Measurements from ENCODE around the gene TUT1. TPM values are rescaled to one million over a fixed set of nuclear protein-coding genes. Genes with fewer than 3 reads are reported as not detected.
"Not testable (repeated sequence)": the region's sequence is repeated elsewhere in the genome, so short reads cannot be mapped to it uniquely, and the experiment has no call there.

TUT1 gene
- total and polyA plus RNA-seq, 8 donors: 12.0 to 33.4 (median 15.8) TPM

DNA sequence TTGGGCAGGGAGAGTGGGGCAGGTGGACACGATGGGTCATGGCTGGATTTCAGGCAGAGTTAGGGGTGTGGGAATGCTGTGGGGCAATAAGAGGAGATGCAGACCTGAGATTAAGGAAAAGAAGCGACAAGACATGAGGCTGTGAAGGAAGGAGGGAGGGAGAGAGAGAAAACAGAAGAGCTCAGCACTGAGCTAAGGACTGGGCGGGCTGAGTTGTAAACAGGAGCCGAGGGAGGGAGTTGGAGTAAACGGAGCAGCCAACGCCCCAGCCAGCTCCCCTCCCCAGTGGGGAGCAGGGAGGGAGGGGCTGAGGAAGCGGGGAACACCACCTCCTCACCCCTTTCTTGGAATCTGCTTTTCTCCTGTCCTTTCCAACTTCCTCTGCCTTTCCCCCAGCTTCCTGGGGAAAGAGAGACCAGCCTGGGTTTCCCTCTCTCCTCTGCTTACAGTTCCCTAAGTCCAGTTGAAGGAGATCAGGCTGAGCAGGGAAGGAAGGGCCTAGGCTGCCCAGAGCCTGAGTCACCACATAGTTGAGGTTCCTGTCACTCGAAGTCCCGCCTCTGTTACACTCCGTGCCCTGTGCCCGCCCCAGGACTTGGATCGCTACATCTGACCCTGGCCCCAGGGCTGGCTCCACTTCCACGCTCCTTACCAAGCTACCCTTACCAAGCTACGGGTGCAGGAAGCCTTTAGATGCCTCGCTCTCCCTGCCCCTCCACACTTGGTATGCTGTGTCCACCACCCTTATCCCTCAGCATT, 38.1 kb downstream of the TUT1 start:
- Histone ChIP-seq H3K9me3 (no peaks in the 10 kb centered on the region), H3K27me3 (no peaks in the 10 kb centered on the region), H3K36me3 (no peaks in the 10 kb centered on the region), H3K4me3 (peak overlapping the region in 1 of 4 donors; percentile 6), H3K27ac (peak overlapping the region; percentile 58 to 93 (median 78)), H3K4me1 (peaks cover 35 to 72% (median 60%) of the 10 kb centered on the region in 3 donors)
- WGBS, 2 donors: 19 to 33% methylated on average over 14 to 15 of the region's 15 CpGs
- DNase-seq (peak in 5 of 6 donors; percentile 79 to 88 (median 82)), ATAC-seq (peak; percentile 72 to 79 (median 76)), FAIRE-seq (no peak)
- TF ChIP-seq, protein P1, sequence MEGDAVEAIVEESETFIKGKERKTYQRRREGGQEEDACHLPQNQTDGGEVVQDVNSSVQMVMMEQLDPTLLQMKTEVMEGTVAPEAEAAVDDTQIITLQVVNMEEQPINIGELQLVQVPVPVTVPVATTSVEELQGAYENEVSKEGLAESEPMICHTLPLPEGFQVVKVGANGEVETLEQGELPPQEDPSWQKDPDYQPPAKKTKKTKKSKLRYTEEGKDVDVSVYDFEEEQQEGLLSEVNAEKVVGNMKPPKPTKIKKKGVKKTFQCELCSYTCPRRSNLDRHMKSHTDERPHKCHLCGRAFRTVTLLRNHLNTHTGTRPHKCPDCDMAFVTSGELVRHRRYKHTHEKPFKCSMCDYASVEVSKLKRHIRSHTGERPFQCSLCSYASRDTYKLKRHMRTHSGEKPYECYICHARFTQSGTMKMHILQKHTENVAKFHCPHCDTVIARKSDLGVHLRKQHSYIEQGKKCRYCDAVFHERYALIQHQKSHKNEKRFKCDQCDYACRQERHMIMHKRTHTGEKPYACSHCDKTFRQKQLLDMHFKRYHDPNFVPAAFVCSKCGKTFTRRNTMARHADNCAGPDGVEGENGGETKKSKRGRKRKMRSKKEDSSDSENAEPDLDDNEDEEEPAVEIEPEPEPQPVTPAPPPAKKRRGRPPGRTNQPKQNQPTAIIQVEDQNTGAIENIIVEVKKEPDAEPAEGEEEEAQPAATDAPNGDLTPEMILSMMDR (IDR thresholded peaks at IDR 0.05): no peak
- intact Hi-C loops (cut with DNase I): no loop called here

GRCh38 chr11:62552485-62553079, 38.7 kb downstream of the TUT1 start:
- Histone ChIP-seq H3K27ac (peak overlapping the region; percentile 58 to 93 (median 78)), H3K9me3 (no peaks in the 10 kb centered on the region), H3K27me3 (no peaks in the 10 kb centered on the region), H3K4me3 (peak overlapping the region in 1 of 4 donors; percentile 6), H3K36me3 (no peaks in the 10 kb centered on the region), H3K4me1 (peaks cover 41 to 78% (median 67%) of the 10 kb centered on the region in 3 donors)
- TF ChIP-seq, protein P1 (IDR thresholded peaks at IDR 0.05): no peak
- FAIRE-seq (no peak), ATAC-seq (no peak), DNase-seq (no peak)
- intact Hi-C loops (cut with DNase I): no loop called here
- 39 to 65% methylated on average over 4 of the region's 4 CpGs for WGBS, 2 donors

DNA sequence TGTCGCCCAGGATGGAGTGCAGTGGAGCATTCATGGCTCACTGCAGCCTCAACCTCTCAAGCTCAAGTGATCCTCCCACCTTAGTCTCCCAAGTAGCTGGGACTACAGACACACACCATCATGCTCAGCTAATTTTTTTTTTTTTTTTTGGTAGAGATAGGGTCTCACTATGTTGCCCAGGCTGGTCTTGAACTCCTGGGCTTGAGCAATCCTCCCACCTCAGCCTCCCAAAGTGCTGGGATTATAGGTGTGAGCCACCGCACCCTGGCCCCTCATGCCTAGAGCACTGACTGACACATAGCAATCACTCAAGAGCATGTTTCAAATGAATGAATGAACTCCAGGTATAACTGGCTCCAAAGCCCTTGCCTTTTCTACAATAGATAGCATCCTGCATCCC, 40.8 kb downstream of the TUT1 start:
- H3K36me3 ChIP-seq; DNase-seq; H3K4me3 ChIP-seq; ATAC-seq; FAIRE-seq; H3K27ac ChIP-seq; H3K9me3 ChIP-seq; intact Hi-C loops (cut with DNase I); H3K27me3 ChIP-seq: not testable (repeated sequence)
- H3K4me1 ChIP-seq: peaks cover 41 to 73% (median 67%) of the 10 kb centered on the region in 3 donors
- 86 to 90% methylated on average over 2 of the region's 2 CpGs for WGBS, 2 donors

- DNase-seq (peak in 4 of 6 donors; percentile 52 to 76 (median 64)), ATAC-seq (peak; percentile 9 to 42 (median 27)), FAIRE-seq (no peak)
- 26% methylated on average over 17 of the region's 17 CpGs for WGBS, 2 donors
- Histone ChIP-seq H3K27ac (peak overlapping the region in 2 of 4 donors; percentile 24 to 93), H3K27me3 (no peaks in the 10 kb centered on the region), H3K4me1 (peaks cover 41 to 60% (median 49%) of the 10 kb centered on the region in 3 donors), H3K4me3 (no peak overlapping the region), H3K9me3 (no peaks in the 10 kb centered on the region), H3K36me3 (no peaks in the 10 kb centered on the region)
- TF ChIP-seq, protein P1 (IDR thresholded peaks at IDR 0.05): no peak
- intact Hi-C loops (cut with DNase I): loop anchor here in 1 of 3 donors (5.0 kb wide), 1 partner anchor 126 kb away; no protein-coding TSS in a partner anchor
Measured at GRCh38 chr11:62548545-62549335, 42.6 kb downstream of the TUT1 start.
